Right lobe of liver (tissue), 6 donors: ENCODE measurements around the gene ATXN1L. TPM values are rescaled to one million over a fixed set of nuclear protein-coding genes. Genes with fewer than 3 reads are reported as not detected.

ENCODE experiments used
- ATAC-seq, 4 donors: fragments of 200-7000 bp; cut with Tn5 transposase; one replicate each; pipeline ENCODE4 v1.9.1; 2020; ENCODE audit warnings: mild to moderate bottlenecking in 4 of 4, moderate library complexity in 4 of 4
- DNase-seq, 3 donors: peaks; one replicate each; pipeline ENCODE4 v3.0.0-alpha.2; 2020
- H3K27ac ChIP-seq, 3 donors: fragments of 200-600 bp; one replicate each; pipeline ENCODE4 v1.8.0; 2022
- H3K27me3 ChIP-seq, 2 donors: fragments of 200-600 bp; one replicate each; pipeline ENCODE4 v1.8.0; 2022
- H3K36me3 ChIP-seq, 4 donors: fragments of 200-600 bp; sonication (generic) in 1 of 4; one replicate each; pipeline versions ENCODE4 v1.5.1 to v1.8.0; 2017 to 2022; ENCODE audit warnings: control low read depth in 1 of 4
- H3K4me1 ChIP-seq, 4 donors: fragments of 200-600 bp; sonication (generic) in 1 of 4; one replicate each; pipeline versions ENCODE4 v1.5.1 to v1.8.0; 2017 to 2022; ENCODE audit warnings: control low read depth in 1 of 4
- H3K4me3 ChIP-seq, 3 donors: fragments of 200-600 bp; one replicate each; pipeline ENCODE4 v1.8.0; 2022
- H3K9me3 ChIP-seq, 4 donors: fragments of 200-600 bp; sonication (generic) in 1 of 4; one replicate each; pipeline versions ENCODE4 v1.5.1 to v1.8.0; 2017 to 2022; ENCODE audit warnings: control low read depth in 1 of 4
- CTCF ChIP-seq, 4 donors: fragments of 200-600 bp in 3 of 4; fragments of 450-650 bp in 1 of 4; IDR thresholded peaks; one replicate each; pipeline versions ENCODE4 v1.5.1 to v1.8.0; 2016 to 2022; ENCODE audit warnings: antibody characterized with exemption in 4 of 4, mild to moderate bottlenecking in 2 of 4
- POLR2A ChIP-seq: fragments of 450-650 bp; IDR thresholded peaks from one replicate; pipeline ENCODE4 v1.6.1; 2017; ENCODE audit warnings: antibody characterized with exemption, mild to moderate bottlenecking
- WGBS: methylation state at CpG from one replicate; pipeline ENCODE4 v1.1.6; 2018; ENCODE audit warnings: low coverage, low lambda C conversion rate; ENCODE audit not compliant: insufficient coverage; ENCODE audit errors: missing lambda C conversion rate; 5-methylcytosine and 5-hydroxymethylcytosine counted together
- intact Hi-C, 2 donors: fragments of 100-400 bp; cut with DNase I; formaldehyde crosslinking; loops; one replicate each; pipeline versions ENCODE4 v1.11.2 to v1.14.1; 2022
- total RNA-seq, 6 experiments: library from RNA; depleted of rRNA in 2 of 6; stranded (reverse); fragments of >200 nt in 2 of 6; fragmentation: NEBNext Ultra II Directional in 3 of 6; extraction: Animal tissue kit (Norgen Biotek cat#: 25700) in 3 of 6; gene quantifications; one replicate each; pipeline versions ENCODE4 v1.1.0 to v1.2.4, GENCODE V29; 2016 to 2023
- donor health status: DM: no; HTN: yes; CAD: no.
- donor health status: DM: no; HTN: no; CAD: no.
- donor health status: DM: no; HTN: no; CAD: no.
- donor health status: DM: no; HTN: yes; CAD: no.
- donor health status: DM: no; HTN: yes; CAD: no.

ATXN1L gene
- total RNA-seq, 6 experiments from 2014 or later = 9.2 to 11.9 (median 10.3) TPM

GRCh38 chr16:71852158-71852557, 6.4 kb downstream of the ATXN1L start:
- no CpG with 5 or more reads among the region's 3 CpGs for WGBS
- Histone ChIP-seq H3K27me3 (no peaks in the 10 kb centered on the region), H3K9me3 (no peaks in the 10 kb centered on the region), H3K27ac (no peak overlapping the region), H3K4me1 (peaks cover 0 to 5% (median 0%) of the 10 kb centered on the region in 4 donors), H3K4me3 (no peak overlapping the region), H3K36me3 (peaks cover 0 to 36% (median 11%) of the 10 kb centered on the region in 4 donors)
- TF ChIP-seq POLR2A = no peak
- no peak for TF ChIP-seq CTCF (IDR thresholded peaks at IDR 0.05)
- intact Hi-C loops = no loop called here
- DNase-seq (no peak), ATAC-seq (no peak)

- no peak for DNase-seq
- Histone ChIP-seq H3K27ac (no peak overlapping the region), H3K27me3 (no peaks in the 10 kb centered on the region), H3K4me1 (peaks cover 0 to 1% (median 0%) of the 10 kb centered on the region in 4 donors), H3K4me3 (no peak overlapping the region), H3K36me3 (peaks cover 0 to 36% (median 11%) of the 10 kb centered on the region in 4 donors), H3K9me3 (no peaks in the 10 kb centered on the region)
- TF ChIP-seq POLR2A = no peak
- no peak for TF ChIP-seq CTCF (IDR thresholded peaks at IDR 0.05)
- 100% methylated on average over 4 of the region's 4 CpGs for WGBS
- intact Hi-C loops = no loop called here
- ATAC-seq = no peak
These were observed 6.8 kb downstream of the ATXN1L start for GRCh38 chr16:71852561-71852960.

- TF ChIP-seq CTCF (IDR thresholded peaks at IDR 0.05) (no peak), POLR2A (no peak)
- ATAC-seq = no peak
- no peak for DNase-seq
- H3K27ac ChIP-seq = no peak overlapping the region
- intact Hi-C loops = no loop called here
- H3K9me3 ChIP-seq = no peaks in the 10 kb centered on the region
- peaks cover 0 to 32% (median 11%) of the 10 kb centered on the region in 4 donors for H3K36me3 ChIP-seq
- H3K4me3 ChIP-seq = no peak overlapping the region
- WGBS = 76% methylated on average over 4 of the region's 4 CpGs
- no peaks in the 10 kb centered on the region for H3K27me3 ChIP-seq
- no peaks in the 10 kb centered on the region for H3K4me1 ChIP-seq
These were observed 7.6 kb downstream of the ATXN1L start for GRCh38 chr16:71853413-71853812.

- H3K4me1 ChIP-seq = peaks cover 0 to 9% (median 3%) of the 10 kb centered on the region in 4 donors
- intact Hi-C loops = no loop called here
- no peak for ATAC-seq
- H3K27me3 ChIP-seq = no peaks in the 10 kb centered on the region
- TF ChIP-seq POLR2A (no peak), CTCF (IDR thresholded peaks at IDR 0.05) (no peak)
- no peak overlapping the region for H3K27ac ChIP-seq
- 71% methylated on average over 4 of the region's 4 CpGs for WGBS
- H3K9me3 ChIP-seq = no peaks in the 10 kb centered on the region
- H3K36me3 ChIP-seq = peaks cover 0 to 21% (median 5%) of the 10 kb centered on the region in 4 donors
- no peak for DNase-seq
- H3K4me3 ChIP-seq = no peak overlapping the region
These were observed 8.7 kb downstream of the ATXN1L start for GRCh38 chr16:71854369-71854948.
